Panc1 (cell line): Measurements from ENCODE around the gene CDC42EP4. TPM values are rescaled to one million over a fixed set of nuclear protein-coding genes. Genes with fewer than 3 reads are reported as not detected.

Experiments
- ATAC-seq: fragments of 200-7000 bp; cut with Tn5 transposase; 2 replicates; pipeline ENCODE4 v1.9.1; 2020; ENCODE audit warnings: mild to moderate bottlenecking, moderate library complexity
- BruUV-seq: library from RNA; stranded (reverse); fragments of 400-500 nt; replicated peaks from 2 replicates; lab custom pipeline; 2021; lab: Mats Ljungman, UMichigan
- CTCF ChIA-PET: fragments of 300-600 bp; sonication (Branson Sonifier 250); formaldehyde crosslinking; loops from one replicate; lab custom pipeline; 2022; ENCODE audit warnings: antibody characterized with exemption; lab: Charles Lee
- POLR2A ChIA-PET: fragments of 300-600 bp; sonication (Branson Sonifier 250); formaldehyde crosslinking; loops from one replicate; lab custom pipeline; 2022; ENCODE audit warnings: antibody characterized with exemption; lab: Charles Lee
- DNase-seq: peaks from one replicate; pipeline ENCODE4 v3.0.0-alpha.2; 2010; ENCODE audit warnings: low read depth, low spot score
- H3K27ac ChIP-seq: 2 replicates; pipeline ENCODE4 v1.5.1; 2011; ENCODE audit warnings: mild to moderate bottlenecking, low read length, inconsistent platforms
- H3K27me3 ChIP-seq: fragments of 200-500 bp; sonication (Bioruptor generic); 2 replicates; pipeline ENCODE4 v1.6.0; 2014; ENCODE audit warnings: low read length, inconsistent platforms; ENCODE audit not compliant: control insufficient read depth, insufficient read depth
- H3K36me3 ChIP-seq: fragments of 200-500 bp; sonication (Bioruptor generic); 2 replicates; pipeline ENCODE4 v1.5.1; 2014; ENCODE audit warnings: inconsistent platforms, mild to moderate bottlenecking, low read length, moderate library complexity; ENCODE audit not compliant: control insufficient read depth, insufficient read depth
- H3K4me1 ChIP-seq: 2 replicates; pipeline ENCODE4 v1.5.1; 2011; ENCODE audit warnings: inconsistent platforms, mild to moderate bottlenecking, low read length, moderate library complexity; ENCODE audit not compliant: control insufficient read depth, insufficient read depth
- H3K4me3 ChIP-seq, 2 experiments: 2 replicates each; pipeline ENCODE4 v1.5.1; 2011 to 2012; ENCODE audit warnings: low read depth in 2 of 2, low read length in 2 of 2, mild to moderate bottlenecking in 2 of 2, inconsistent platforms in 1 of 2, moderate library complexity in 1 of 2
- H3K9me3 ChIP-seq: fragments of 200-500 bp; sonication (Bioruptor generic); 2 replicates; pipeline ENCODE4 v1.5.1; 2014; ENCODE audit warnings: low read depth, mild to moderate bottlenecking, inconsistent platforms, low read length, moderate library complexity; ENCODE audit not compliant: control insufficient read depth, insufficient read depth
- POLR2AphosphoS5 ChIP-seq: IDR thresholded peaks from 2 replicates; pipeline ENCODE4 v1.6.1; 2012; ENCODE audit warnings: mild to moderate bottlenecking, low read depth, low read length, moderate library complexity
- SIN3A ChIP-seq: IDR thresholded peaks from 2 replicates; pipeline ENCODE4 v1.6.1; 2012; ENCODE audit warnings: low read depth, mild to moderate bottlenecking, low read length, moderate library complexity, borderline replicate concordance; ENCODE audit not compliant: insufficient read depth
- TCF7L2 ChIP-seq: IDR thresholded peaks from 2 replicates; pipeline ENCODE4 v1.6.1; 2011; ENCODE audit warnings: mild to moderate bottlenecking, low read depth, low read length, inconsistent platforms
- in situ Hi-C: cut with HindIII; loops from 2 replicates; pipeline ENCODE4 v1.10.0; 2016; ENCODE audit warnings: low sequenced_read_pairs, low pct_unique_long_range_greater_than_20kb
- intact Hi-C: fragments of 100-400 bp; cut with micrococcal nuclease; formaldehyde crosslinking; loops from one replicate; pipeline ENCODE4 v1.10.0; 2022; ENCODE audit not compliant: unreplicated experiment
- total RNA-seq: library from RNA; stranded (reverse); gene quantifications from one replicate; pipeline ENCODE4 v1.2.1, GENCODE V29; 2021; ENCODE audit not compliant: unreplicated experiment
- TF ChIP-seq, protein P1 (sequence below), 2 experiments: IDR thresholded peaks; 2 replicates each; pipeline ENCODE4 v1.6.1; 2011 to 2012; ENCODE audit warnings: low read depth in 2 of 2, control low read depth in 1 of 2, low read length in 1 of 2, mild to moderate bottlenecking in 1 of 2, moderate library complexity in 1 of 2; ENCODE audit not compliant: insufficient read depth in 1 of 2
- TF ChIP-seq, protein P2 (sequence below): fragments of 450-650 bp; IDR thresholded peaks from 2 replicates; pipeline ENCODE4 v1.5.1; 2017; ENCODE audit warnings: mild to moderate bottlenecking

CDC42EP4 gene
- total RNA-seq, 1 experiment from 2014 or later: 65.9 TPM

DNA sequence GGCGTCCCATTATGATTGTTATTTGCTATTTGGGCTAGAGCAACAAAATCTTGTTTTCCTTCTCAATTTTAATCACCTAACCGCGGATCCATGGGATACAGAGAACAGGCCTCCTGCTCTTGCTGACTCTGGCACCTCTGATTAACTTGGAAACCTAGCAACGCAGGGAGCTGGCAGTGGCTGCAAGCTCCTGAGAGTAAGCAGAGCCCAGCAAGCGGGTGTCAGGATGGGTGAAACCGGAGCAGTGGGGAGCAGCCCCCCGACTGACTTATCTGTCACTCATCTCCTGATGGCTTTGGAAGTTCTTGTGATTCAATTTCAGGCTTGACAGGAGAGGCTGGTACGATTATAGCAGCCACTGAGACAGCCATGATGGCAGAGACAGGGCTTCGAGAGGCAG is 45.5 kb upstream of the CDC42EP4 start:
- H3K36me3 ChIP-seq: no peaks in the 10 kb centered on the region
- no peaks in the 10 kb centered on the region for H3K4me1 ChIP-seq
- no peak for TF ChIP-seq SIN3A
- DNase-seq (no peak), ATAC-seq (no peak)
- H3K27ac ChIP-seq: no peak overlapping the region
- no peaks in the 10 kb centered on the region for H3K9me3 ChIP-seq
- BruUV-seq: no TSS peak
- intact Hi-C loops: no loop called here
- ChIA-PET CTCF (no interaction called here), POLR2A (no interaction called here)
- H3K4me3 ChIP-seq: no peak overlapping the region
- no peaks in the 10 kb centered on the region for H3K27me3 ChIP-seq
- in situ Hi-C loops: no loop called here

DNA sequence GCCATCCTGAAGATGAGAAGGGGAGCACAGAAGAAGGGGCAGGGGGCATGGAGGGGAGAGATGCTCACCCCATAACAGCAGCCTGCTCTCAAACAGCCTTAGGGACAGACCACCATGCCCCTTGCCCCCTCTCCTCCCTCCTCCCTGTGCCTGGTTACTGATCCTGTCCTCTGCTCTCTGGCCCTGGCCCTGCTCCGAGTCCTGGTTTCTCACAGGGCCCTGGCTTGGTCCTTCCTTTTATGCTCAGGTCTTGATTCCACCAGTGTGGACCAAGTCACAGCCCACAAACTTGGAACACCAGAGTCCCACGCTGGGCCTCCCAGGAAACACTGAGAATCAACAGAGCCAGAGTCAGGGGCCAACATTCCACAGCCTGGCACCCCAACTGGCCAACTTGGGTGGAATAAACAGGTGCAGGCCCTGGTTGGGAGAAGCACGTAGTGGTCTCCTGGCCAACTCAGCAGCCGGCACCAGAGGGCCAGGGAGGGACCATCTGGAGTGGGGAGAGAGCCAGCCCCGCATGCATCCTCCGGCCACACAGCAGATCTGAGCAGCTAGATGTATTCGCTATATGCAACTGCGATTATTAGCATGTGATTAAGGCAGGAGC is 44.9 kb upstream of the CDC42EP4 start:
- BruUV-seq: no TSS peak
- in situ Hi-C loops: no loop called here
- intact Hi-C loops: no loop called here
- ChIA-PET CTCF (no interaction called here), POLR2A (no interaction called here)
- Histone ChIP-seq H3K27me3 (no peaks in the 10 kb centered on the region), H3K4me3 (no peak overlapping the region), H3K9me3 (no peaks in the 10 kb centered on the region), H3K36me3 (no peaks in the 10 kb centered on the region), H3K27ac (no peak overlapping the region), H3K4me1 (no peaks in the 10 kb centered on the region)
- TF ChIP-seq, protein P1, sequence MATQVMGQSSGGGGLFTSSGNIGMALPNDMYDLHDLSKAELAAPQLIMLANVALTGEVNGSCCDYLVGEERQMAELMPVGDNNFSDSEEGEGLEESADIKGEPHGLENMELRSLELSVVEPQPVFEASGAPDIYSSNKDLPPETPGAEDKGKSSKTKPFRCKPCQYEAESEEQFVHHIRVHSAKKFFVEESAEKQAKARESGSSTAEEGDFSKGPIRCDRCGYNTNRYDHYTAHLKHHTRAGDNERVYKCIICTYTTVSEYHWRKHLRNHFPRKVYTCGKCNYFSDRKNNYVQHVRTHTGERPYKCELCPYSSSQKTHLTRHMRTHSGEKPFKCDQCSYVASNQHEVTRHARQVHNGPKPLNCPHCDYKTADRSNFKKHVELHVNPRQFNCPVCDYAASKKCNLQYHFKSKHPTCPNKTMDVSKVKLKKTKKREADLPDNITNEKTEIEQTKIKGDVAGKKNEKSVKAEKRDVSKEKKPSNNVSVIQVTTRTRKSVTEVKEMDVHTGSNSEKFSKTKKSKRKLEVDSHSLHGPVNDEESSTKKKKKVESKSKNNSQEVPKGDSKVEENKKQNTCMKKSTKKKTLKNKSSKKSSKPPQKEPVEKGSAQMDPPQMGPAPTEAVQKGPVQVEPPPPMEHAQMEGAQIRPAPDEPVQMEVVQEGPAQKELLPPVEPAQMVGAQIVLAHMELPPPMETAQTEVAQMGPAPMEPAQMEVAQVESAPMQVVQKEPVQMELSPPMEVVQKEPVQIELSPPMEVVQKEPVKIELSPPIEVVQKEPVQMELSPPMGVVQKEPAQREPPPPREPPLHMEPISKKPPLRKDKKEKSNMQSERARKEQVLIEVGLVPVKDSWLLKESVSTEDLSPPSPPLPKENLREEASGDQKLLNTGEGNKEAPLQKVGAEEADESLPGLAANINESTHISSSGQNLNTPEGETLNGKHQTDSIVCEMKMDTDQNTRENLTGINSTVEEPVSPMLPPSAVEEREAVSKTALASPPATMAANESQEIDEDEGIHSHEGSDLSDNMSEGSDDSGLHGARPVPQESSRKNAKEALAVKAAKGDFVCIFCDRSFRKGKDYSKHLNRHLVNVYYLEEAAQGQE (IDR thresholded peaks at IDR 0.05; ENCODE audit: insufficient read depth in 1 of 2, low read depth in 2 of 2, low read length in 1 of 2): no peak
- TF ChIP-seq POLR2AphosphoS5 (no peak), TCF7L2 (no peak), SIN3A (no peak)
- TF ChIP-seq, protein P2, sequence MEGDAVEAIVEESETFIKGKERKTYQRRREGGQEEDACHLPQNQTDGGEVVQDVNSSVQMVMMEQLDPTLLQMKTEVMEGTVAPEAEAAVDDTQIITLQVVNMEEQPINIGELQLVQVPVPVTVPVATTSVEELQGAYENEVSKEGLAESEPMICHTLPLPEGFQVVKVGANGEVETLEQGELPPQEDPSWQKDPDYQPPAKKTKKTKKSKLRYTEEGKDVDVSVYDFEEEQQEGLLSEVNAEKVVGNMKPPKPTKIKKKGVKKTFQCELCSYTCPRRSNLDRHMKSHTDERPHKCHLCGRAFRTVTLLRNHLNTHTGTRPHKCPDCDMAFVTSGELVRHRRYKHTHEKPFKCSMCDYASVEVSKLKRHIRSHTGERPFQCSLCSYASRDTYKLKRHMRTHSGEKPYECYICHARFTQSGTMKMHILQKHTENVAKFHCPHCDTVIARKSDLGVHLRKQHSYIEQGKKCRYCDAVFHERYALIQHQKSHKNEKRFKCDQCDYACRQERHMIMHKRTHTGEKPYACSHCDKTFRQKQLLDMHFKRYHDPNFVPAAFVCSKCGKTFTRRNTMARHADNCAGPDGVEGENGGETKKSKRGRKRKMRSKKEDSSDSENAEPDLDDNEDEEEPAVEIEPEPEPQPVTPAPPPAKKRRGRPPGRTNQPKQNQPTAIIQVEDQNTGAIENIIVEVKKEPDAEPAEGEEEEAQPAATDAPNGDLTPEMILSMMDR: no peak
- DNase-seq (no peak), ATAC-seq (no peak)

DNA sequence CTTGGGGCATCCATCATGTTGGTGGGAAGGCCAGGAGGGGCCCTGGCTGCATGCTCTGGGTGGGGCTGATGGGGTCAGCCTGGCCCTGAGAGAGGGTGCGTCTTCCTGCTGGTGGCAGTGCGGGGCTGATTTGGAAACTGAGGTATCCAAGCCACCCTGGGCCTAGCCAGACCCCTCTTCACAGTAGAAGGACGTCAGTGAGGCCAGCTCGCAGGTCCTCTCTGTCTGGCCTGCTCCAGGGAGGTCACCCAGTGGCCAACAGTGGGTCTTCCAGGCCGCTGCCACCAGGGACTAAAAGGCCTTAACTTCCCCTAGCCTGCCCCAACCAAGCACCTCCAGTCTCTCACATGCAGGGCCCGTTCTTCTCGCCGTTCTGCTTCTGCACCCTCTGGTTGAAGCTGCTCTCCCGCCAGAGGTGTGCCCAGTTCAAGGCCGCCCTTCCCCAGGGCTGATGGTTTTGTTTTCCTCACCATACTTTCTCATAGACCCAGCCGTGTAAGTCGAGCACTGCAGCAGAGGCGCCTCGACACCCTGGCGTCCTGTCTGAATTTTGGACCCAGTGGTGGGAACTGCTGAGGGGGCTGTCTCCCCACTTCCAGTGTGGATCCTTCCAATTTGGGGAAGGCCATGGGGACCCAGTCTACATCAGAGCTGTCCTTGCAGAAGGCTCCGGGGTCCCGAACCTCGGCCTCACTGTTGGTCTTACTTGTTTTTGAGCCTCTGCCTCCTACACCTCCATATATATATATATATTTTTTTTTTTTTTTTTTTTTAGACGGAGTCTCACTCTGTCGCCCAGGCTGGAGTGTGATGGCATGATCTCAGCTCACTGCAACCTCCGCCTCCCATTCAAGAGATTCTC is 42.9 kb upstream of the CDC42EP4 start:
- CTCF ChIA-PET: interaction anchor here (0.9 kb wide), 1 partner anchor 16 kb away, joined by 3 read pairs; no protein-coding TSS in a partner anchor
- no peak for DNase-seq
- TF ChIP-seq POLR2AphosphoS5 (no peak), TCF7L2 (no peak), SIN3A (no peak)
- TF ChIP-seq, protein P2: no peak
- TF ChIP-seq, protein P1 (IDR thresholded peaks at IDR 0.05; ENCODE audit: insufficient read depth in 1 of 2, low read depth in 2 of 2, low read length in 1 of 2): no peak
- no peaks in the 10 kb centered on the region for H3K36me3 ChIP-seq
- intact Hi-C loops: no loop called here
- H3K9me3 ChIP-seq: no peaks in the 10 kb centered on the region
- ATAC-seq: no peak
- no TSS peak for BruUV-seq
- no peak overlapping the region for H3K27ac ChIP-seq
- no peaks in the 10 kb centered on the region for H3K27me3 ChIP-seq
- POLR2A ChIA-PET: interaction anchor here (0.6 kb wide), 1 partner anchor 10 kb away, joined by 3 read pairs; no protein-coding TSS in a partner anchor
- H3K4me1 ChIP-seq: no peaks in the 10 kb centered on the region
- in situ Hi-C loops: no loop called here
- H3K4me3 ChIP-seq: no peak overlapping the region
